NB4 (cell line): ENCODE measurements around the gene NYNRIN.

Source experiments
- POLR2A ChIP-seq: IDR thresholded peaks from 2 replicates; pipeline ENCODE4 v1.6.1; 2011; ENCODE audit warnings: mild to moderate bottlenecking; ENCODE audit not compliant: insufficient read length; ENCODE audit errors: extremely low read depth
- TF ChIP-seq, protein P1 (sequence below): IDR thresholded peaks from one replicate; pipeline ENCODE4 v1.5.1; 2012; ENCODE audit warnings: low read depth, low read length

DNA sequence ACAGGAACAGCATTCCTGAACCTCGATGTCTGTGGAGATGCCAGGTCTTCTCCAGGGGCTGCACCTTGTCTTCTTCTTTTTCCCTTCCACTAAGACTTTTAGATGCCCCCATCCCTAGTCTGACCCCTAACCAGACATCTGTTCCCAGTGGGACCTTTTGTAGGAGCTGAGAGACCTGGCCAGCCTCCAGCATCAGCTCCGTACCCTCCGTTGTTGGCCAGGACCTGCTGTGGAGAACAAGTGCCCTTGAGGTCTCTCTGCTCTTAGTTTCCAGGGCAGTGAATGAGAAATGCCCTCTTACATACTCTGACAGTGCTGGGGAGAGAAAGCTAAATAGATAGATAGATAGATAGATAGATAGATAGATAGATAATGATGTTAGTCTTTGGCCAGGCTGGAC, 60.5 kb downstream of the NYNRIN start:
- no peak for TF ChIP-seq POLR2A
- TF ChIP-seq, protein P1, sequence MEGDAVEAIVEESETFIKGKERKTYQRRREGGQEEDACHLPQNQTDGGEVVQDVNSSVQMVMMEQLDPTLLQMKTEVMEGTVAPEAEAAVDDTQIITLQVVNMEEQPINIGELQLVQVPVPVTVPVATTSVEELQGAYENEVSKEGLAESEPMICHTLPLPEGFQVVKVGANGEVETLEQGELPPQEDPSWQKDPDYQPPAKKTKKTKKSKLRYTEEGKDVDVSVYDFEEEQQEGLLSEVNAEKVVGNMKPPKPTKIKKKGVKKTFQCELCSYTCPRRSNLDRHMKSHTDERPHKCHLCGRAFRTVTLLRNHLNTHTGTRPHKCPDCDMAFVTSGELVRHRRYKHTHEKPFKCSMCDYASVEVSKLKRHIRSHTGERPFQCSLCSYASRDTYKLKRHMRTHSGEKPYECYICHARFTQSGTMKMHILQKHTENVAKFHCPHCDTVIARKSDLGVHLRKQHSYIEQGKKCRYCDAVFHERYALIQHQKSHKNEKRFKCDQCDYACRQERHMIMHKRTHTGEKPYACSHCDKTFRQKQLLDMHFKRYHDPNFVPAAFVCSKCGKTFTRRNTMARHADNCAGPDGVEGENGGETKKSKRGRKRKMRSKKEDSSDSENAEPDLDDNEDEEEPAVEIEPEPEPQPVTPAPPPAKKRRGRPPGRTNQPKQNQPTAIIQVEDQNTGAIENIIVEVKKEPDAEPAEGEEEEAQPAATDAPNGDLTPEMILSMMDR: no peak
